ENCODE measurements around the gene ATP9B. TPM values are rescaled to one million over a fixed set of nuclear protein-coding genes. Genes with fewer than 3 reads are reported as not detected.

Gene ATP9B
- total and polyA plus RNA-seq, 3 donors from 2014 or later: 32.4 to 113 (median 78.2) TPM

GRCh38 chr18:79361766-79362522 lies 292.8 kb downstream of the ATP9B start:
- no peak for TF ChIP-seq CTCF (IDR thresholded peaks at IDR 0.05)
- TF ChIP-seq POLR2A (IDR thresholded peaks at IDR 0.05): no peak
- Histone ChIP-seq H3K9me3 (no peaks in the 10 kb centered on the region), H3K36me3 (ENCODE audit: low read depth, missing control alignments) (no peaks in the 10 kb centered on the region), H3K27ac (no peak overlapping the region), H3K4me1 (peaks cover 3% of the 10 kb centered on the region), H3K4me3 (no peak overlapping the region), H3K27me3 (no peaks in the 10 kb centered on the region)
- DNase-seq: no peak
- intact Hi-C loops (cut with DNase I; ENCODE audit: low total_unique reads): no loop called here
- 92 to 96% methylated on average over 20 of the region's 20 CpGs for WGBS, 2 donors

- no peak for DNase-seq
- Histone ChIP-seq H3K4me1 (peaks cover 3% of the 10 kb centered on the region), H3K9me3 (no peaks in the 10 kb centered on the region), H3K36me3 (ENCODE audit: low read depth, missing control alignments) (no peaks in the 10 kb centered on the region), H3K4me3 (no peak overlapping the region), H3K27ac (peak overlapping the region in 1 of 2 donors; percentile 41), H3K27me3 (no peaks in the 10 kb centered on the region)
- intact Hi-C loops (cut with DNase I; ENCODE audit: low total_unique reads): no loop called here
- no peak for TF ChIP-seq POLR2A (IDR thresholded peaks at IDR 0.05)
- no peak for TF ChIP-seq CTCF (IDR thresholded peaks at IDR 0.05)
- 92 to 97% methylated on average over 13 of the region's 13 CpGs for WGBS, 2 donors
Measured at GRCh38 chr18:79365701-79366100, 296.5 kb downstream of the ATP9B start.

GRCh38 chr18:79366177-79367094 lies 297.2 kb downstream of the ATP9B start:
- intact Hi-C loops (cut with DNase I; ENCODE audit: low total_unique reads): no loop called here
- Histone ChIP-seq H3K4me3 (no peak overlapping the region), H3K27me3 (no peaks in the 10 kb centered on the region), H3K9me3 (no peaks in the 10 kb centered on the region), H3K36me3 (ENCODE audit: low read depth, missing control alignments) (no peaks in the 10 kb centered on the region), H3K4me1 (peaks cover 3% of the 10 kb centered on the region), H3K27ac (peak overlapping the region in 1 of 2 donors; percentile 41)
- TF ChIP-seq POLR2A (IDR thresholded peaks at IDR 0.05): no peak
- no peak for TF ChIP-seq CTCF (IDR thresholded peaks at IDR 0.05)
- no peak for DNase-seq
- 52 to 64% methylated on average over 27 to 29 of the region's 29 CpGs for WGBS, 2 donors

GRCh38 chr18:79367480-79367879 lies 298.3 kb downstream of the ATP9B start:
- 76 to 91% methylated on average over 6 to 8 of the region's 8 CpGs for WGBS, 2 donors
- intact Hi-C loops (cut with DNase I; ENCODE audit: low total_unique reads): no loop called here

More at GRCh38 chr18:79367480-79367879, 298.3 kb downstream of the ATP9B start:
- no peaks in the 10 kb centered on the region for H3K9me3 ChIP-seq
- H3K27me3 ChIP-seq: no peaks in the 10 kb centered on the region
- H3K36me3 ChIP-seq (ENCODE audit: low read depth, missing control alignments): no peaks in the 10 kb centered on the region
- no peak overlapping the region for H3K4me3 ChIP-seq
- no peak overlapping the region for H3K27ac ChIP-seq
- TF ChIP-seq CTCF (IDR thresholded peaks at IDR 0.05): no peak
- peaks cover 3% of the 10 kb centered on the region for H3K4me1 ChIP-seq
- peak; percentile 9 for DNase-seq
